RWPE2 (cell line): Measurements from ENCODE around the gene TRIM28.
"Not testable (repeated sequence)": the region's sequence is repeated elsewhere in the genome, so short reads cannot be mapped to it uniquely, and the experiment has no call there.

Experiments
- ATAC-seq: fragments of 200-7000 bp; cut with Tn5 transposase; 3 replicates; pipeline ENCODE4 v1.9.1; 2021; ENCODE audit warnings: low read depth
- DNase-seq: peaks from one replicate; pipeline ENCODE4 v3.0.0-alpha.2; 2020; ENCODE audit warnings: low spot score
- H3K27ac ChIP-seq: fragments of 450-650 bp; 2 replicates; pipeline ENCODE4 v1.5.1; 2017; ENCODE audit warnings: mild to moderate bottlenecking; ENCODE audit not compliant: poor library complexity, severe bottlenecking
- H3K27me3 ChIP-seq: fragments of 250-450 bp; sonication (Bioruptor Pico); 2 replicates; pipeline ENCODE4 v1.5.1; 2021; ENCODE audit warnings: mild to moderate bottlenecking, moderate library complexity; ENCODE audit not compliant: insufficient read depth, poor library complexity, severe bottlenecking
- H3K36me3 ChIP-seq: fragments of 250-450 bp; sonication (Bioruptor Pico); 2 replicates; pipeline ENCODE4 v1.5.1; 2020; ENCODE audit warnings: low read depth, mild to moderate bottlenecking, moderate library complexity
- H3K4me1 ChIP-seq: fragments of 250-450 bp; sonication (Bioruptor Pico); 2 replicates; pipeline ENCODE4 v1.5.1; 2021; ENCODE audit warnings: mild to moderate bottlenecking, moderate library complexity; ENCODE audit not compliant: insufficient read depth, poor library complexity, severe bottlenecking
- H3K4me3 ChIP-seq: fragments of 250-450 bp; sonication (Bioruptor Pico); 2 replicates; pipeline ENCODE4 v1.5.1; 2021; ENCODE audit warnings: mild to moderate bottlenecking, moderate library complexity; ENCODE audit not compliant: severe bottlenecking
- H3K9me3 ChIP-seq: fragments of 250-450 bp; sonication (Bioruptor Pico); 2 replicates; pipeline ENCODE4 v1.5.1; 2021; ENCODE audit warnings: mild to moderate bottlenecking, moderate library complexity; ENCODE audit not compliant: severe bottlenecking
- TF ChIP-seq, protein P1 (sequence below): fragments of 450-650 bp; IDR thresholded peaks from one replicate; pipeline ENCODE4 v1.5.1; 2017; ENCODE audit warnings: mild to moderate bottlenecking, moderate library complexity; ENCODE audit not compliant: poor library complexity, severe bottlenecking

TRIM28 gene

DNA sequence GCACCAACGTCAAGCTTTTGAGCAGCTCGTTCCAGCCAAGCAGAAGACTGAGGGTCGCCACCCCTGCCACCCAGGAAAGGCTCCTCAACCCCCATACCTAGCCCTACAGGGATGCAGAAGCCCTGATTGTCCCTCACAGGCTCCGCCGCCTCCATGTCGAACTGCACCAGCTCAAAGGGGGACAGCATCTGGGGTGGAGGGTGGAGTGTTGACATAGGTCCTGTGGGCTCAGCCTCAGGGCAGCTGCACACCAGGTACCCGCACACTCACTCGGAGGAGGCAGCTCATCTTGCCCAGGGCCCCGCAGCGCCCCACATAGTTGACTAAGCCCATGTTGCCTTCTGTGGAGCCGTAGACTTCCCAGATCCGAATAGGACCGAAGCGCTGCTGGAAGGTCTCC, 43.6 kb upstream of the TRIM28 start:
- Histone ChIP-seq H3K9me3 (no peaks in the 10 kb centered on the region), H3K4me3 (peak overlapping the region; percentile 60), H3K27me3 (no peaks in the 10 kb centered on the region), H3K36me3 (no peaks in the 10 kb centered on the region), H3K27ac (no peak overlapping the region), H3K4me1 (no peaks in the 10 kb centered on the region)
- DNase-seq (no peak), ATAC-seq (no peak)
- TF ChIP-seq, protein P1, sequence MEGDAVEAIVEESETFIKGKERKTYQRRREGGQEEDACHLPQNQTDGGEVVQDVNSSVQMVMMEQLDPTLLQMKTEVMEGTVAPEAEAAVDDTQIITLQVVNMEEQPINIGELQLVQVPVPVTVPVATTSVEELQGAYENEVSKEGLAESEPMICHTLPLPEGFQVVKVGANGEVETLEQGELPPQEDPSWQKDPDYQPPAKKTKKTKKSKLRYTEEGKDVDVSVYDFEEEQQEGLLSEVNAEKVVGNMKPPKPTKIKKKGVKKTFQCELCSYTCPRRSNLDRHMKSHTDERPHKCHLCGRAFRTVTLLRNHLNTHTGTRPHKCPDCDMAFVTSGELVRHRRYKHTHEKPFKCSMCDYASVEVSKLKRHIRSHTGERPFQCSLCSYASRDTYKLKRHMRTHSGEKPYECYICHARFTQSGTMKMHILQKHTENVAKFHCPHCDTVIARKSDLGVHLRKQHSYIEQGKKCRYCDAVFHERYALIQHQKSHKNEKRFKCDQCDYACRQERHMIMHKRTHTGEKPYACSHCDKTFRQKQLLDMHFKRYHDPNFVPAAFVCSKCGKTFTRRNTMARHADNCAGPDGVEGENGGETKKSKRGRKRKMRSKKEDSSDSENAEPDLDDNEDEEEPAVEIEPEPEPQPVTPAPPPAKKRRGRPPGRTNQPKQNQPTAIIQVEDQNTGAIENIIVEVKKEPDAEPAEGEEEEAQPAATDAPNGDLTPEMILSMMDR = no peak

DNA sequence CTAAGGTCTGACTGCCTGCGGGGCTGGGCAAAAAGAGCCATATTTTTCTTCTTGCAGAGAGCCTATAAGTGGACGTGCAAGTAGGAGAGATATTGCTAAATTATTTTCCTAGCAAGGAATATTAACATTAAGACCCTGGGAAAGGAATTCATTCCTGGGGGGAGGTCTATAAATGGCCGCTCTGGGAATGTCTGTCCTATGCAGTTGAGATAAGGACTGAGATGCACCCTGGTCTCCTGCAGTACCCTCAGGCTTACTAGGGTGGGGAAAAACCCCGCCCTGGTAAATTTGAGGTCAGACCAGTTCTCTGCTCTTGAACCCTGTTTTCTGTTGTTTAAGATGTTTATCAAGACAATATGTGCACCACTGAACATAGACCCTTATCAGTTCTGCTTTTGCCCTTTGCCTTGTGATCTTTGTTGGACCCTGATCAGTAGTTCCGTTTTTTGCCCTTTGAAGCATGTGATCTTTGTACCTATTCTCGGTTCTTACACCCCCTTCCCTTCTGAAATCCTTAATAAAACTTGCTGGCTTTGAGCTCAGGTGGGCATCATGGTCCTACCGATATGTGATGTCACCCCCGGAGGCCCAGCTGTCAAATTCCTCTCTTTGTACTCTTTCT, 36.2 kb upstream of the TRIM28 start:
- not testable (repeated sequence) for H3K27ac ChIP-seq, ATAC-seq, DNase-seq

DNA sequence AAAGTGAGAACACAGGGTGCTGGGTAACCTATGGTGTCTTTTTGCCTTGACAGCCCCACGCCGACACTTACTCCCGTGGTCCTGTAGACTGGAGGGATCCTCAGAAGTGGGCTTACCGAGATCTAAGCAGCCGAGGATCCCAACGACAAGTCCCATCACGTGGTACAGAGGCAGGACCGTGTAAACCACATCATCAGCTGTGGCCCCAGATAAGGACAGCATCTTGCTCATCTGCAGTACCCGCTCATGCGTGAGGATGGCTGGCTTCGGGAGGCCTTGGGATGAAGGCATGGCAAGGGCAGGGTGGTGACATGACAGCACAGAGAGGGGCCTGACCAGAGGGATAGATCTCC, 34.2 kb upstream of the TRIM28 start:
- H3K27me3 ChIP-seq = no peaks in the 10 kb centered on the region
- TF ChIP-seq, protein P1 = no peak
- ATAC-seq (no peak), DNase-seq (no peak)
- no peaks in the 10 kb centered on the region for H3K36me3 ChIP-seq
- no peaks in the 10 kb centered on the region for H3K4me1 ChIP-seq
- no peak overlapping the region for H3K4me3 ChIP-seq
- H3K9me3 ChIP-seq = no peaks in the 10 kb centered on the region
- no peak overlapping the region for H3K27ac ChIP-seq

More for the DNA sequence above, 36.2 kb upstream of the TRIM28 start:
- not testable (repeated sequence) for H3K4me1 ChIP-seq, H3K9me3 ChIP-seq, H3K27me3 ChIP-seq, H3K36me3 ChIP-seq, H3K4me3 ChIP-seq

- H3K27me3 ChIP-seq = no peaks in the 10 kb centered on the region
- no peaks in the 10 kb centered on the region for H3K36me3 ChIP-seq
- no peak for DNase-seq
- ATAC-seq = no peak
- no peak overlapping the region for H3K27ac ChIP-seq
- TF ChIP-seq, protein P1 = no peak
- no peak overlapping the region for H3K4me3 ChIP-seq
- no peaks in the 10 kb centered on the region for H3K9me3 ChIP-seq
- no peaks in the 10 kb centered on the region for H3K4me1 ChIP-seq
Observed at GRCh38 chr19:58510084-58510862, 33.6 kb upstream of the TRIM28 start.

- H3K27me3 ChIP-seq = no peaks in the 10 kb centered on the region
- DNase-seq (no peak), ATAC-seq (0 out of 3 replicates have a peak, but pooled peaks have one; percentile 2)
- peaks cover 6% of the 10 kb centered on the region for H3K36me3 ChIP-seq
- no peak within 1 kb of the TSS for H3K27ac ChIP-seq
- no peaks in the 10 kb centered on the region for H3K4me1 ChIP-seq
- TF ChIP-seq, protein P1 = no peak
- H3K9me3 ChIP-seq = no peaks in the 10 kb centered on the region
- no peak within 1 kb of the TSS for H3K4me3 ChIP-seq
Observed at GRCh38 chr19:58511353-58512208, 32.3 kb upstream of the TRIM28 start, which contains the start of gene SLC27A5. Gene SLC27A5 (minus strand): TSS chr19:58511992. CDS start chr19:58511955, 37 bp downstream.
